ENCODE measurements around the gene ABI2. TPM values are rescaled to one million over a fixed set of nuclear protein-coding genes. Genes with fewer than 3 reads are reported as not detected.

Gene ABI2
- total RNA-seq, 1 experiment from 2014 or later = 141 TPM

GRCh38 chr2:203379156-203379555 lies 51.0 kb downstream of the ABI2 start:
- Histone ChIP-seq H2AK5ac (ENCODE audit: insufficient read length, low read length) (no peak overlapping the region), H3K79me1 (ENCODE audit: insufficient read depth, low read depth, low read length, poor library complexity, severe bottlenecking) (no peaks in the 10 kb centered on the region), H3T11ph (ENCODE audit: low read length) (no peak overlapping the region), H3K79me2 (ENCODE audit: insufficient read depth, low read length) (no peaks in the 10 kb centered on the region), H3K14ac (ENCODE audit: insufficient read depth, low read length) (no peak overlapping the region), H2AFZ (ENCODE audit: low read length) (no peak overlapping the region), H3K27ac (ENCODE audit: insufficient read length, low read depth, low read length) (no peak overlapping the region), H4K5ac (ENCODE audit: insufficient read length, low read depth, low read length) (no peak overlapping the region), H4K20me1 (ENCODE audit: control insufficient read depth, insufficient read depth, insufficient read length) (no peaks in the 10 kb centered on the region), H4K91ac (ENCODE audit: insufficient read length, low read depth, low read length) (no peak overlapping the region), H2BK20ac (ENCODE audit: low read depth, low read length, poor library complexity, severe bottlenecking) (no peak overlapping the region), H3K9ac (ENCODE audit: extremely low read depth, insufficient read length, low read length) (no peak overlapping the region), H3K9me3 (ENCODE audit: control insufficient read depth, low read depth, low read length) (no peaks in the 10 kb centered on the region), H3K18ac (ENCODE audit: insufficient read length, low read depth, low read length) (no peak overlapping the region), H4K8ac (replicated peaks; ENCODE audit: insufficient read length, low read depth, low read length) (no peak overlapping the region), H3K27me3 (ENCODE audit: insufficient read depth, low read length) (no peaks in the 10 kb centered on the region), H2BK5ac (ENCODE audit: insufficient read length, low read length) (no peak overlapping the region), H2BK15ac (ENCODE audit: low read depth, low read length) (no peak overlapping the region), H2BK120ac (ENCODE audit: low read depth, low read length, poor library complexity, severe bottlenecking) (no peak overlapping the region), H3K4ac (ENCODE audit: low read depth, low read length) (no peak overlapping the region), H3K56ac (ENCODE audit: insufficient read length, low read depth, low read length) (no peak overlapping the region), H3K23ac (ENCODE audit: insufficient read length, low read depth, low read length) (no peak overlapping the region), H3K4me2 (ENCODE audit: insufficient read depth, insufficient read length, low read length) (no peak overlapping the region), H2BK12ac (ENCODE audit: insufficient read length, low read depth, low read length) (no peak overlapping the region), H3K23me2 (ENCODE audit: insufficient read length, low read depth, low read length, poor library complexity, severe bottlenecking) (no peaks in the 10 kb centered on the region), H3K4me1 (ENCODE audit: insufficient read depth, low read length) (no peaks in the 10 kb centered on the region)
- Mint-ChIP-seq H3K4me3 (no peak overlapping the region), H3K4me1 (peaks cover 0 to 3% of the 10 kb centered on the region in 2 experiments; a peak in 2 of 4 replicates), H3K27ac (no peak overlapping the region), H3K9me3 (no peaks in the 10 kb centered on the region), H3K27me3 (ENCODE audit: low read depth) (no peaks in the 10 kb centered on the region), H3K36me3 (ENCODE audit: insufficient read depth in 1 of 3, low read depth in 3 of 3) (peaks cover 5 to 22% (median 17%) of the 10 kb centered on the region in 3 experiments; a peak in 6 of 7 replicates)
- no CpG with 5 or more reads among the region's 3 CpGs for WGBS (ENCODE audit: extremely low coverage, insufficient read length, low lambda C conversion rate)
- TF ChIP-seq, protein P1, sequence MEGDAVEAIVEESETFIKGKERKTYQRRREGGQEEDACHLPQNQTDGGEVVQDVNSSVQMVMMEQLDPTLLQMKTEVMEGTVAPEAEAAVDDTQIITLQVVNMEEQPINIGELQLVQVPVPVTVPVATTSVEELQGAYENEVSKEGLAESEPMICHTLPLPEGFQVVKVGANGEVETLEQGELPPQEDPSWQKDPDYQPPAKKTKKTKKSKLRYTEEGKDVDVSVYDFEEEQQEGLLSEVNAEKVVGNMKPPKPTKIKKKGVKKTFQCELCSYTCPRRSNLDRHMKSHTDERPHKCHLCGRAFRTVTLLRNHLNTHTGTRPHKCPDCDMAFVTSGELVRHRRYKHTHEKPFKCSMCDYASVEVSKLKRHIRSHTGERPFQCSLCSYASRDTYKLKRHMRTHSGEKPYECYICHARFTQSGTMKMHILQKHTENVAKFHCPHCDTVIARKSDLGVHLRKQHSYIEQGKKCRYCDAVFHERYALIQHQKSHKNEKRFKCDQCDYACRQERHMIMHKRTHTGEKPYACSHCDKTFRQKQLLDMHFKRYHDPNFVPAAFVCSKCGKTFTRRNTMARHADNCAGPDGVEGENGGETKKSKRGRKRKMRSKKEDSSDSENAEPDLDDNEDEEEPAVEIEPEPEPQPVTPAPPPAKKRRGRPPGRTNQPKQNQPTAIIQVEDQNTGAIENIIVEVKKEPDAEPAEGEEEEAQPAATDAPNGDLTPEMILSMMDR (conservative IDR thresholded peaks at IDR 0.05) = no peak
- no peak for DNase-seq
